CD4-positive, alpha-beta T cell treated with Interleukin-17A for 4 hours (primary cell): ENCODE measurements around the gene MRPL44.
"Not testable (repeated sequence)": the region's sequence is repeated elsewhere in the genome, so short reads cannot be mapped to it uniquely, and the experiment has no call there.

ENCODE experiments used
- DNase-seq: peaks from one replicate; pipeline ENCODE4 v3.0.0-alpha.2; 2020; ENCODE audit warnings: mixed read lengths

The MRPL44 gene

GRCh38 chr2:223937535-223937934 lies 19.7 kb upstream of the MRPL44 start:
- DNase-seq: no peak

GRCh38 chr2:223939438-223939837 lies 17.8 kb upstream of the MRPL44 start:
- DNase-seq: not testable (repeated sequence)

DNA sequence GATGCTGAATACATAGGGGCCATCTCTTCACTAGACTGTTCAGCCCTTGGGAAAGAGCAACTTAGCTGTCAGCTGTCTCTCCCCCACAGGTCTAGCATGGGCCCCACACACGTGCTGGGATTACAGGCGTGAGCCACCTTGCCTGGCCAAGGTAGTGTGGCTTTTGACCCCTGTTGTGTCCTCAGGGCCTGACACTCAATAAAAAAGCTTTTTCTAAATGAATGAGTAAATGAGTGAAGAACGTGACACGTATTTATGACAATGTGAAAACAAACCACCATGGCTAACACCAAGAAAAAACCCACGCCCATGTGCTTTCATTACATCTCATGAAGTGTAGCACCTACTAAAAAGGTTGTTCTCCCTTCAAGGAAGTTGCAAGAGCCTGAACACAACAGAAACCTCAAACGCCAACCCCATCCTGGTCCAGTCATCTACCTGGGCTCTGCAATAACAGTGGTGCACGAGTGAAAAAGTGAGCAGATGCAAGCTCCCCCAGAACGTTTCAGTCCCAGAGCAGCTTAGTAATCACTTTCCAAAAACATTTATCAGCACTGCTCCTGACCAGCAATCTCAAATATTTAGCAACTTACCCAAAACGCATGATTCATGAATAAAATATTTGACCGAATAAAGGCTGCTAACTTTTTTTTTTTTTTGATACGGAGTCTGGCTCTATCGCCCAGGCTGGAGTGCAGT lies 15.5 kb upstream of the MRPL44 start:
- DNase-seq: peak; percentile 50

DNA sequence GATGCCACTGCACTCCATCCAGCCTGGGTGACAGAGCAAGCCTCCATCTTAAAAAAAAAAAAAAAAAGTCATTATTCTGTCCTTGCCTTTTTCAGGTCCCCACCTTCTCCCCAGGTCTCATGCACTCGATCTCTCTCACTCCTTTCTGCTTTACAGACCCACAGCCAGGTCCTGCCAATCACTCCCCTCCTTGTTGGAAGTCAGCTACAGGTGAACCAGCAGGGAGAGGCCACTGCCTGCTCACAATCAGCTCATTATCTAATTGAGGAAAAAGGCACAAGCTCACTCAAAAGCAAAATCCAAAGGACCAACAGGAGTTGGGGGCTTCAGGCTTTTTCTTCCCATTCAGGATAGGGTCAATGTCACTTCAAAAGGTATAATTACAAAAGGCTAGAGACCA lies 14.1 kb upstream of the MRPL44 start:
- no peak for DNase-seq

DNA sequence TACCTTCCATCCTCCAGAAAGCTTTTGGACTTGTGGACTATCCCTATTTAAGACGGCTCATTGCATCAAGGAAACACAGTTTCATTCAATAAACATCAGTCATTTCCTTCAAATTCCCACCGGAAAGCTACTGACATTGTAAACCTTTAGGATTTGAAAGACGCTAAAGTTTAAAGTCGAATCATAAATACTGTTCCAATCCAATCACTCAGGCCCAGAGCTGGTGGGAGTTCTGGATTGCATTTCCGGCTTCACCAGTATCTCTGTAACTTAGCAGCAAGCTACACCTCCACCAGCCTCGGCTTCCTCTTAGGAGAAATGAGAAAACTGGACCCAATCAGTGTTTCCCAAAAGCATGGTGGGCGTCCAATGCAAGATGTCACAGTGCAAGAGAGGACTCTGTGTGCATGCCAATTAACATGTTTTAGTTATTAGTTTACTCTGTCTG lies 13.7 kb upstream of the MRPL44 start:
- DNase-seq: no peak

- DNase-seq: peak; percentile 48
Observed at GRCh38 chr2:223944166-223944702, 13.0 kb upstream of the MRPL44 start.

GRCh38 chr2:223944703-223945531 lies 12.3 kb upstream of the MRPL44 start, which contains the start of gene WDFY1:
TSS of gene WDFY1 (minus strand) at chr2:223945335. CDS start at chr2:223945284, 51 bp downstream.
- DNase-seq: peak; percentile 84

DNA sequence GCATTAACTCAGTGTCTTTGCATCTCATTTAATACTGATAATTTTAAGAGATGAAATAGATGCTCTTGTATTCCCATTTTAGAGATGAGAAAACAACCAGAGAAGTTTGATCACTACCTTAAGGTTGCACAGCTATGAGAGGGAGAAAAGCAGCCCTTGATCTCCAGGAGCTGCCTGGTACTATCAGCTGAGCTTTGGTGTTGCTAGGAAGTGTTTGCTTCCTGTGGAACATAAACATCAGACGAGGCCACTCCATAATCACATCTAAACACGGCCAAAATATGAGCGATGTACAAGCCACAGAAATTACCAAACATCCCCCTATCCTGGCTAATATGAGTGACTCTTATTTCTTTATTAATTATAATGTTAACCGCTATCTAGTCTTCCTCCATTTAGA lies 11.5 kb upstream of the MRPL44 start:
- DNase-seq: no peak

- no peak for DNase-seq
Observed at GRCh38 chr2:223947711-223948205, 9.5 kb upstream of the MRPL44 start.

GRCh38 chr2:223949241-223949840 lies 7.9 kb upstream of the MRPL44 start:
- DNase-seq: no peak

GRCh38 chr2:223950448-223951347 lies 6.6 kb upstream of the MRPL44 start:
- DNase-seq: no peak

DNA sequence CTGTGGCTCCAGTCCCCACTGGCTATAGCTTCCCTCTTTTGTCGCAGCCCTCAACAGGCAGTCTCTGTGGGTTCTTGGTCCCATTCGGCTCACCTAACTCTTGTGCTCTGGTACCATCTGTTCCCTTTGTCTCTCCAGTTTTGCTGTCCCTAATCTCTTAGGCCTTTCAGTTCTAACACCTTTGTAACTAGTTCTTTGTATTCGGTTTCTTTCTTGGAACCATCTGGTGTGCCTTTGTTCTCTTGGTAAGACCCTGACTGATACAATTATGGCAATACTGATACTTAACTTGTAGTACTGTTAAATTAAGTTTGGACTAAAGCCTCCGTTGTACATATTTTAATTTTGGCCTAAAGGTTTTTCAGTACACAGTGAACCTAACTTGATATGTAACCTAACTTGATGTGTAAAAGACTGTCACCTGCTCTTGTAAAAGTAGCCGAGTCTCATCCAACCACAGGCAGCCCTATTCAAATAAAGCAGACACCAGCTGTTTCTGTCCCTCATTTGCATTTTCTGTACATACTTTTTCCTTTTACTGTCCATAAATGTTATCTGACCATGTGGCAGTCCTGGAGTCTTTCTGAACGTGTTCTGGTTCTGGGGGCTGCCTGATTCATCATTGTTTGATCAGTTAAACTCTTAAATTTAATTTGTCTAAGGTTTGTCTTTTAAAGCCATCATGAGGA lies 4.8 kb upstream of the MRPL44 start:
- DNase-seq: no peak

GRCh38 chr2:223954401-223954800 lies 2.9 kb upstream of the MRPL44 start:
- DNase-seq: no peak

GRCh38 chr2:223956300-223956699 lies 963 bp upstream of the MRPL44 start:
- no peak for DNase-seq

GRCh38 chr2:223959688-223960087 lies 2.4 kb downstream of the MRPL44 start:
- peak; percentile 28 for DNase-seq

DNA sequence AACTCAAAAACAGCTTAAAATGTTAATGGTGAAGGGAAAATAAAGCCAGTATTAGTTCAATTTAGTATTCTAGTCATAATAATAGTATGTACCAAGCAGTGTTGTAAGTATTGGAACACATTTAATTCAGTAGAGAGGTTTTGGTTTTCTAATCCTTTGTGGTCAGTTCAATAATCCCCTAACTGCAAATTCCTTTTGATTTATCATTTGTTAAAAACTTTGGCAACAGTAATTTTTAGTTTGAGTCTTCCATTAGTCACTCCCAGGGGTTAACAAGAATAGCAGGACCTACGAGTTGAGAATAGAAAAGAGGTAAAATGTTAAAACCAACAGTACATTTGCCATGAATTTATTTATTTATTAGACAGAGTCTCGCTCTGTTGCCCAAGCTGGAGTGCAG lies 10.7 kb downstream of the MRPL44 start:
- DNase-seq: no peak

DNA sequence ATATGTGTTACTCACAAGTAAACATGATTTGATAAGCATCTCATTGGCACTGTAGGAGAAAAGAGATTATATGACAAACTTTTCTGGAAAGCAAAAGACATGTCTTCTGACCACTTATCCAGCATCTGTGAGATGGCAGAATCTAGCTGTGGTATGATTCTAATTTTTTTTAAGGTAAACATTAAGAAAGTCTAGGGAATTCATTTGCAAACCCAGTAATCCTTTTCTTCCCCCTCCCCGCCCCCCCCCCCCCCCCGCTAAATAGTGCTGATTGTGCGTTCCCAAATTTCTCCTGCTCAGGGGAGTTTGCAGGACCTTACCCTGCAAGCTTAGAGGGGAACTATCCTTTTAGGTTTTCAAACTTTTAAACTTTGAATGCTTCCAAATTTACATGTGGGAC lies 12.1 kb downstream of the MRPL44 start:
- no peak for DNase-seq

DNA sequence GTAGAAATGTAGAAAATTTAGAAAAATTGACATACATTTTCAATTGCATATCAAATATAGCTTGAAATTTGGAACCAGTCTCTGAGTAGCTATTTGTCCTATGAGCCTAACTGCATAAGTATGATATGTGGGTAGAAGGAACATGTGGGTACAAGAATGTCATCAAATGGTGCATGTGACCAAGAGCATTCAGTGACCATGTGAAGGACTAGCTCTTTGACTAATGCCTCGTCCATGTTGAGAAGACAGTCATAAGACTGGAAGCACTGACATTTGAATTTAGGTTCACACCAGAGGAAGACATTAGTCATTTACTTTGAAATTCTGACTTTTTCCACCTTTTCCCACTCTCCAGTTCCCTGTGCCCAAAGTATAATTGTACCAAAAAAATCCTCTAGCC lies 12.6 kb downstream of the MRPL44 start:
- DNase-seq: no peak

- peak; percentile 69 for DNase-seq
Observed at GRCh38 chr2:223970343-223971128, 13.3 kb downstream of the MRPL44 start.

- no peak for DNase-seq
Observed at GRCh38 chr2:223971731-223972130, 14.5 kb downstream of the MRPL44 start.

DNA sequence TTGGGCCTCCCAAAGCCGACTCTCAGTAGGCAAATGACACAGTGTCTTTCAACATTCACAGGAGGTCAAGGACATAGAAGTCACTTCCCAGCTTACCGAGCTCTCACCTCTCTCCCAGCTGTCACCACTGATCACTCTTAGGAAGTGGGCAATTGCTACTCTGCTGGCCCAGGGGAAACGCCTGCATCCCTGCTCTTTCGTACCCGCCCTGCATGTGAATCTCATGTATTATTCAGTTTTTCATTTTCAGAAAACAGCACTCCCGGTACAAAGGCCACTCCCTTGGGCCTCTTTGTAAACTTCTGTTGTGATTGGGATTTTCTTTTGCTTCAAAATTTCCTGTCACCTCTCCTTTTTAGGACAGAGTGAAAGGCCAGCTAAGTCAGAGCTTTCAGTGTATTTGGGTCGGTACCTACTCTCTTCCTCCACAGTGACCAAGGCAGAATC lies 15.4 kb downstream of the MRPL44 start:
- no peak for DNase-seq
